K562 (cell line): ENCODE measurements around the gene DOK3. TPM values are rescaled to one million over a fixed set of nuclear protein-coding genes. Genes with fewer than 3 reads are reported as not detected.

Experiments used
- CBFB ChIP-seq: sonication (generic); formaldehyde crosslinking; IDR thresholded peaks from 2 replicates; pipeline ENCODE4 v1.4.0; 2020; ENCODE audit warnings: mild to moderate bottlenecking, missing genetic modification reagents
- EP300 ChIP-seq: IDR thresholded peaks from 2 replicates; pipeline ENCODE4 v1.6.1; 2012; ENCODE audit warnings: low read length, improper control_type of control experiment
- HSF4 ChIP-seq: fragments of 250-450 bp; sonication (Bioruptor Pico); IDR thresholded peaks from 2 replicates; pipeline ENCODE4 v2.1.2; 2022; ENCODE audit warnings: mild to moderate bottlenecking, moderate library complexity, borderline replicate concordance
- JUNB ChIP-seq: fragments of 450-650 bp; formaldehyde crosslinking; conservative IDR thresholded peaks from 2 replicates; pipeline ENCODE4 v1.4.0; 2020; ENCODE audit warnings: mild to moderate bottlenecking
- NELFE ChIP-seq: IDR thresholded peaks from 2 replicates; pipeline ENCODE4 v1.6.1; 2011; ENCODE audit warnings: mild to moderate bottlenecking; ENCODE audit not compliant: insufficient read depth, insufficient read length
- NR2C2 ChIP-seq, 2 experiments: fragments of 200-800 bp in 1 of 2; sonication (Bioruptor generic) in 1 of 2; sonication (generic) in 1 of 2; formaldehyde crosslinking in 1 of 2; IDR thresholded peaks; 2 replicates each; pipeline versions ENCODE4 v1.6.1 to v1.8.0; 2016 to 2022; ENCODE audit warnings: mild to moderate bottlenecking in 1 of 2, missing compliant biosample characterization in 1 of 2, missing genetic modification characterization in 1 of 2, missing genetic modification reagents in 1 of 2
- SPI1 ChIP-seq: IDR thresholded peaks from 2 replicates; pipeline ENCODE4 v1.6.1; 2011; ENCODE audit warnings: low read depth, low read length, control low read depth, borderline replicate concordance
- ZNF696 ChIP-seq: fragments of 250-450 bp; sonication (Bioruptor Pico); conservative IDR thresholded peaks from 2 replicates; pipeline ENCODE4 v1.4.0; 2020; ENCODE audit warnings: mild to moderate bottlenecking, moderate library complexity
- ZNF79 ChIP-seq: fragments of 250-450 bp; sonication (Bioruptor Pico); IDR thresholded peaks from 2 replicates; pipeline ENCODE4 v1.4.0; 2020; ENCODE audit warnings: low read depth, mild to moderate bottlenecking, moderate library complexity
- polyA plus RNA-seq, 8 experiments: library from polyadenylated mRNA; depleted of rRNA in 4 of 8; stranded (reverse) in 5 of 8; unstranded in 3 of 8; fragments of >200 nt; fragmentation: Nextera tagmentation in 2 of 8; fragmentation: Illumina TruSeq in 1 of 8; extraction: Ambion mirVana in 2 of 8; extraction: Trizol in 1 of 8; gene quantifications; 2 replicates each; pipeline versions ENCODE4 v1.2.1 to v1.2.3, GENCODE V29; 2011 to 2014; ENCODE audit warnings: inconsistent platforms in 1 of 8, missing spikeins in 1 of 8
- total RNA-seq, 7 experiments: library from RNA; depleted of rRNA in 6 of 7; stranded (reverse); fragments of >200 nt in 6 of 7; fragmentation: Illumina TruSeq in 2 of 7; extraction: Trizol in 2 of 7; gene quantifications; 2 replicates each; pipeline versions ENCODE4 v1.2.1 to v1.2.3, GENCODE V29; 2011 to 2021; ENCODE audit warnings: low replicate concordance in 1 of 7
- TF ChIP-seq, protein P1 (sequence below): fragments of 450-650 bp; formaldehyde crosslinking; IDR thresholded peaks from 2 replicates; pipeline ENCODE4 v1.4.0; 2020; ENCODE audit warnings: mild to moderate bottlenecking, mixed read lengths
- TF ChIP-seq, protein P2 (sequence below), 2 experiments: fragments of 200-800 bp in 1 of 2; sonication (Bioruptor generic) in 1 of 2; sonication (generic) in 1 of 2; formaldehyde crosslinking in 1 of 2; IDR thresholded peaks in 1 of 2; conservative IDR thresholded peaks in 1 of 2; 2 replicates each; pipeline versions ENCODE4 v1.5.0 to v1.6.1; 2016 to 2020; ENCODE audit warnings: missing compliant biosample characterization in 1 of 2, missing genetic modification characterization in 1 of 2, missing genetic modification reagents in 1 of 2
- TF ChIP-seq, protein P3 (sequence below): fragments of 250-450 bp; sonication (Bioruptor Pico); IDR thresholded peaks from 2 replicates; pipeline ENCODE4 v1.5.0; 2020; ENCODE audit warnings: mild to moderate bottlenecking
- TF ChIP-seq, protein P4 (sequence below), 2 experiments: fragments of 150-350 bp in 1 of 2; IDR thresholded peaks; 2 replicates each; pipeline ENCODE4 v1.6.1; 2012 to 2016; ENCODE audit warnings: low read depth in 2 of 2, low read length in 2 of 2, mild to moderate bottlenecking in 1 of 2, moderate library complexity in 1 of 2
- TF ChIP-seq, protein P5 (sequence below): fragments of 450-650 bp; IDR thresholded peaks from 2 replicates; pipeline ENCODE4 v1.6.1; 2017; ENCODE audit warnings: antibody characterized with exemption, mild to moderate bottlenecking

The DOK3 gene
- total and polyA plus RNA-seq, 9 of the 15 experiments (the other 6 are each of a cell fraction or from before 2014, with no cell fraction given): 1.3 to 23.0 (median 8.0) TPM

DNA sequence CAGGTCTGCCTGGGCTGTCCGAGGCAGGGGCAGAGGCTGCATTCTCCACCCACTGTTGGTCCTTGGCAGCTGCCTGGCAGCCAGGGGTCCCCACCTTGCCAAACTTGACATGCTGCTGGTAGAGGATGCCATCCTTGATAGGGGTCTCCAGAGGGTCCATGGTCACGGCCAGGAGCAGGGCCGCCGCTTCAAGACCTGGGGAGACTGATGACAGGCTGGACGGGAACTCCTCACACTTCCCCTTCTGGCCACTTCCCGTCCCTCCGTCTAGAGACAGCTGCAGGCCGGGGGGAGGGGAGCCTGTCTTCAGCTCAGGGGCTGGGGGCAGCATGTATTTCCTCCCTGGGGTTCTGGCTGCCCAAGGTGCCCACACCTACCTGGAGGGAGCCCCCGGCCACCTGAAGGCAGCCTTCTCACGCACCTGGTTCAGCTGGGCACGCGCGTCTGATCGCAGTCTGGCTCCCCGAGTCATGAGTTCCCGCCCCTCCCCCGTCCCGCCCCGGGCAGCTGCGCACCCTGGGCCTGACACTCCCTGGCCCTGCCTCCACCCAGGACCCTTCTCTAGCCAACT is at the start of gene DOK3 (continued):
- TF ChIP-seq JUNB (CRISPR knock-in tag) (no peak), ZNF79 (no peak), NELFE (no peak), CBFB (CRISPR knock-in tag) (no peak), ZNF696 (CRISPR knock-in tag) (no peak), SPI1 (peak; percentile 97), HSF4 (CRISPR knock-in tag) (no peak), NR2C2 (CRISPR knock-in tag; IDR thresholded peaks at IDR 0.05) (no peak), NR2C2 (tag; IDR thresholded peaks at IDR 0.05) (no peak), EP300 (no peak)
- TF ChIP-seq, protein P1, sequence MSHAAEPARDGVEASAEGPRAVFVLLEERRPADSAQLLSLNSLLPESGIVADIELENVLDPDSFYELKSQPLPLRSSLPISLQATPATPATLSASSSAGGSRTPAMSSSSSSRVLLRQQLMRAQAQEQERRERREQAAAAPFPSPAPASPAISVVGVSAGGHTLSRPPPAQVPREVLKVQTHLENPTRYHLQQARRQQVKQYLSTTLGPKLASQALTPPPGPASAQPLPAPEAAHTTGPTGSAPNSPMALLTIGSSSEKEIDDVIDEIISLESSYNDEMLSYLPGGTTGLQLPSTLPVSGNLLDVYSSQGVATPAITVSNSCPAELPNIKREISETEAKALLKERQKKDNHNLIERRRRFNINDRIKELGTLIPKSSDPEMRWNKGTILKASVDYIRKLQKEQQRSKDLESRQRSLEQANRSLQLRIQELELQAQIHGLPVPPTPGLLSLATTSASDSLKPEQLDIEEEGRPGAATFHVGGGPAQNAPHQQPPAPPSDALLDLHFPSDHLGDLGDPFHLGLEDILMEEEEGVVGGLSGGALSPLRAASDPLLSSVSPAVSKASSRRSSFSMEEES: no peak
- TF ChIP-seq, protein P2, sequence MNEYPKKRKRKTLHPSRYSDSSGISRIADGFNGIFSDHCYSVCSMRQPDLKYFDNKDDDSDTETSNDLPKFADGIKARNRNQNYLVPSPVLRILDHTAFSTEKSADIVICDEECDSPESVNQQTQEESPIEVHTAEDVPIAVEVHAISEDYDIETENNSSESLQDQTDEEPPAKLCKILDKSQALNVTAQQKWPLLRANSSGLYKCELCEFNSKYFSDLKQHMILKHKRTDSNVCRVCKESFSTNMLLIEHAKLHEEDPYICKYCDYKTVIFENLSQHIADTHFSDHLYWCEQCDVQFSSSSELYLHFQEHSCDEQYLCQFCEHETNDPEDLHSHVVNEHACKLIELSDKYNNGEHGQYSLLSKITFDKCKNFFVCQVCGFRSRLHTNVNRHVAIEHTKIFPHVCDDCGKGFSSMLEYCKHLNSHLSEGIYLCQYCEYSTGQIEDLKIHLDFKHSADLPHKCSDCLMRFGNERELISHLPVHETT (CRISPR knock-in tag; conservative IDR thresholded peaks at IDR 0.05 in 1 of 2, IDR thresholded peaks at IDR 0.05 in 1 of 2): peak in 1 of 2 experiments; percentile 31; a peak in 1 of 4 replicates
- TF ChIP-seq, protein P3, sequence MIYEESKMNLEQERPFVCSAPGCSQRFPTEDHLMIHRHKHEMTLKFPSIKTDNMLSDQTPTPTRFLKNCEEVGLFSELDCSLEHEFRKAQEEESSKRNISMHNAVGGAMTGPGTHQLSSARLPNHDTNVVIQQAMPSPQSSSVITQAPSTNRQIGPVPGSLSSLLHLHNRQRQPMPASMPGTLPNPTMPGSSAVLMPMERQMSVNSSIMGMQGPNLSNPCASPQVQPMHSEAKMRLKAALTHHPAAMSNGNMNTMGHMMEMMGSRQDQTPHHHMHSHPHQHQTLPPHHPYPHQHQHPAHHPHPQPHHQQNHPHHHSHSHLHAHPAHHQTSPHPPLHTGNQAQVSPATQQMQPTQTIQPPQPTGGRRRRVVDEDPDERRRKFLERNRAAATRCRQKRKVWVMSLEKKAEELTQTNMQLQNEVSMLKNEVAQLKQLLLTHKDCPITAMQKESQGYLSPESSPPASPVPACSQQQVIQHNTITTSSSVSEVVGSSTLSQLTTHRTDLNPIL (CRISPR knock-in tag): no peak
- TF ChIP-seq, protein P4, sequence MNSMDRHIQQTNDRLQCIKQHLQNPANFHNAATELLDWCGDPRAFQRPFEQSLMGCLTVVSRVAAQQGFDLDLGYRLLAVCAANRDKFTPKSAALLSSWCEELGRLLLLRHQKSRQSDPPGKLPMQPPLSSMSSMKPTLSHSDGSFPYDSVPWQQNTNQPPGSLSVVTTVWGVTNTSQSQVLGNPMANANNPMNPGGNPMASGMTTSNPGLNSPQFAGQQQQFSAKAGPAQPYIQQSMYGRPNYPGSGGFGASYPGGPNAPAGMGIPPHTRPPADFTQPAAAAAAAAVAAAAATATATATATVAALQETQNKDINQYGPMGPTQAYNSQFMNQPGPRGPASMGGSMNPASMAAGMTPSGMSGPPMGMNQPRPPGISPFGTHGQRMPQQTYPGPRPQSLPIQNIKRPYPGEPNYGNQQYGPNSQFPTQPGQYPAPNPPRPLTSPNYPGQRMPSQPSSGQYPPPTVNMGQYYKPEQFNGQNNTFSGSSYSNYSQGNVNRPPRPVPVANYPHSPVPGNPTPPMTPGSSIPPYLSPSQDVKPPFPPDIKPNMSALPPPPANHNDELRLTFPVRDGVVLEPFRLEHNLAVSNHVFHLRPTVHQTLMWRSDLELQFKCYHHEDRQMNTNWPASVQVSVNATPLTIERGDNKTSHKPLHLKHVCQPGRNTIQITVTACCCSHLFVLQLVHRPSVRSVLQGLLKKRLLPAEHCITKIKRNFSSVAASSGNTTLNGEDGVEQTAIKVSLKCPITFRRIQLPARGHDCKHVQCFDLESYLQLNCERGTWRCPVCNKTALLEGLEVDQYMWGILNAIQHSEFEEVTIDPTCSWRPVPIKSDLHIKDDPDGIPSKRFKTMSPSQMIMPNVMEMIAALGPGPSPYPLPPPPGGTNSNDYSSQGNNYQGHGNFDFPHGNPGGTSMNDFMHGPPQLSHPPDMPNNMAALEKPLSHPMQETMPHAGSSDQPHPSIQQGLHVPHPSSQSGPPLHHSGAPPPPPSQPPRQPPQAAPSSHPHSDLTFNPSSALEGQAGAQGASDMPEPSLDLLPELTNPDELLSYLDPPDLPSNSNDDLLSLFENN (IDR thresholded peaks at IDR 0.05; ENCODE audit: low read depth in 2 of 2, low read length in 2 of 2): 0 out of 4 replicates have a peak, but pooled peaks of 1 of the 2 experiments have one; percentile 4
- TF ChIP-seq, protein P5, sequence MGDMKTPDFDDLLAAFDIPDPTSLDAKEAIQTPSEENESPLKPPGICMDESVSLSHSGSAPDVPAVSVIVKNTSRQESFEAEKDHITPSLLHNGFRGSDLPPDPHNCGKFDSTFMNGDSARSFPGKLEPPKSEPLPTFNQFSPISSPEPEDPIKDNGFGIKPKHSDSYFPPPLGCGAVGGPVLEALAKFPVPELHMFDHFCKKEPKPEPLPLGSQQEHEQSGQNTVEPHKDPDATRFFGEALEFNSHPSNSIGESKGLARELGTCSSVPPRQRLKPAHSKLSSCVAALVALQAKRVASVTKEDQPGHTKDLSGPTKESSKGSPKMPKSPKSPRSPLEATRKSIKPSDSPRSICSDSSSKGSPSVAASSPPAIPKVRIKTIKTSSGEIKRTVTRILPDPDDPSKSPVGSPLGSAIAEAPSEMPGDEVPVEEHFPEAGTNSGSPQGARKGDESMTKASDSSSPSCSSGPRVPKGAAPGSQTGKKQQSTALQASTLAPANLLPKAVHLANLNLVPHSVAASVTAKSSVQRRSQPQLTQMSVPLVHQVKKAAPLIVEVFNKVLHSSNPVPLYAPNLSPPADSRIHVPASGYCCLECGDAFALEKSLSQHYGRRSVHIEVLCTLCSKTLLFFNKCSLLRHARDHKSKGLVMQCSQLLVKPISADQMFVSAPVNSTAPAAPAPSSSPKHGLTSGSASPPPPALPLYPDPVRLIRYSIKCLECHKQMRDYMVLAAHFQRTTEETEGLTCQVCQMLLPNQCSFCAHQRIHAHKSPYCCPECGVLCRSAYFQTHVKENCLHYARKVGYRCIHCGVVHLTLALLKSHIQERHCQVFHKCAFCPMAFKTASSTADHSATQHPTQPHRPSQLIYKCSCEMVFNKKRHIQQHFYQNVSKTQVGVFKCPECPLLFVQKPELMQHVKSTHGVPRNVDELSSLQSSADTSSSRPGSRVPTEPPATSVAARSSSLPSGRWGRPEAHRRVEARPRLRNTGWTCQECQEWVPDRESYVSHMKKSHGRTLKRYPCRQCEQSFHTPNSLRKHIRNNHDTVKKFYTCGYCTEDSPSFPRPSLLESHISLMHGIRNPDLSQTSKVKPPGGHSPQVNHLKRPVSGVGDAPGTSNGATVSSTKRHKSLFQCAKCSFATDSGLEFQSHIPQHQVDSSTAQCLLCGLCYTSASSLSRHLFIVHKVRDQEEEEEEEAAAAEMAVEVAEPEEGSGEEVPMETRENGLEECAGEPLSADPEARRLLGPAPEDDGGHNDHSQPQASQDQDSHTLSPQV: peak; percentile 44
